Measurements from ENCODE around the gene ASCL5. TPM values are rescaled to one million over a fixed set of nuclear protein-coding genes. Genes with fewer than 3 reads are reported as not detected.
A peak's percentile ranks its signal among the peaks of the same experiment; 100 is the strongest.

ASCL5 gene
- total and polyA plus RNA-seq, 5 experiments from 2014 or later = 0.08 to 0.27 TPM; not detected in 3

GRCh38 chr1:201147396-201148015 lies 20.5 kb upstream of the ASCL5 start:
- H3K9me3 Mint-ChIP-seq = no peaks in the 10 kb centered on the region
- DNase-seq = peak in 1 of 10 donors; percentile 41
- H3K27me3 Mint-ChIP-seq = no peaks in the 10 kb centered on the region
- no peak overlapping the region for H3K27ac Mint-ChIP-seq
- POLR2A ChIA-PET = no interaction called here
- peaks cover 5 to 69% (median 18%) of the 10 kb centered on the region in 3 donors for H3K36me3 Mint-ChIP-seq
- no peak for ATAC-seq
- H3K4me1 Mint-ChIP-seq = peaks cover 2 to 22% (median 15%) of the 10 kb centered on the region in 4 donors
- no peak overlapping the region for H3K4me3 Mint-ChIP-seq

- DNase-seq (peak in 1 of 10 donors; percentile 40), ATAC-seq (no peak)
- peaks cover 0 to 17% (median 12%) of the 10 kb centered on the region in 4 donors for H3K4me1 Mint-ChIP-seq
- no peak overlapping the region for H3K4me3 Mint-ChIP-seq
- peaks cover 5 to 70% (median 18%) of the 10 kb centered on the region in 3 donors for H3K36me3 Mint-ChIP-seq
- H3K9me3 Mint-ChIP-seq = no peaks in the 10 kb centered on the region
- POLR2A ChIA-PET = no interaction called here
- H3K27me3 Mint-ChIP-seq = no peaks in the 10 kb centered on the region
- H3K27ac Mint-ChIP-seq = no peak overlapping the region
Observed at GRCh38 chr1:201146626-201147390, 19.8 kb upstream of the ASCL5 start.

GRCh38 chr1:201145816-201146215 lies 18.8 kb upstream of the ASCL5 start:
- Mint-ChIP-seq H3K4me3 (no peak overlapping the region), H3K27ac (peak overlapping the region in 1 of 10 donors; percentile 41), H3K36me3 (peaks cover 5 to 66% (median 11%) of the 10 kb centered on the region in 3 donors), H3K4me1 (peaks cover 0 to 10% (median 5%) of the 10 kb centered on the region in 4 donors), H3K27me3 (no peaks in the 10 kb centered on the region), H3K9me3 (no peaks in the 10 kb centered on the region)
- ATAC-seq (no peak), DNase-seq (peak in 1 of 10 donors; percentile 50)
- POLR2A ChIA-PET = no interaction called here

DNA sequence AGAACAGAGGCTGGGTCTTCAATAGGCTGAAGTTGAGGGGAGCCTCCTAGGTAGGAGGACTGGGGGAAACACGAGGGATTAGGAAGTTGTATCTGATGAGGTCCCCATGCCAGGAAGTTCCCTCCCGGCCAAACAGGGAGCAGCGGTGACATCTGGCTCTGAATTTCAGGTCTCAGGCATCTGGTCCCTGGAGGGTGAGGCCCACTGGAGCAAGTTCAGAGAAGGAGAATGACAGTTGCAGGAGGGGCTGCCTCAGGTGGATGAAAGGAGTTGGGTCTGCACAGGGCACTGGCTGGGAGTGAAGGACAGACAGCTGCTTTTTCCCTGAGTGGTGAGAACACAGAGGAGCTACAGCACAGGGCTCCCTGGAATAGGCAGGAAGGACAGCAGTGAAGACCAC lies 18.1 kb upstream of the ASCL5 start:
- Mint-ChIP-seq H3K4me1 (peaks cover under 1 to 10% (median 1%) of the 10 kb centered on the region in 4 donors), H3K4me3 (no peak overlapping the region), H3K27ac (no peak overlapping the region), H3K36me3 (peaks cover 5 to 64% (median 11%) of the 10 kb centered on the region in 3 donors), H3K27me3 (no peaks in the 10 kb centered on the region), H3K9me3 (no peaks in the 10 kb centered on the region)
- POLR2A ChIA-PET = no interaction called here
- peak in 1 of 10 donors; percentile 9 for DNase-seq
- no peak for ATAC-seq

GRCh38 chr1:201144701-201145100 lies 17.7 kb upstream of the ASCL5 start:
- no peaks in the 10 kb centered on the region for H3K27me3 Mint-ChIP-seq
- POLR2A ChIA-PET = no interaction called here
- H3K36me3 Mint-ChIP-seq = peaks cover 5 to 67% (median 11%) of the 10 kb centered on the region in 3 donors
- H3K4me3 Mint-ChIP-seq = no peak overlapping the region
- H3K9me3 Mint-ChIP-seq = no peaks in the 10 kb centered on the region
- peaks cover 0 to 10% (median 2%) of the 10 kb centered on the region in 4 donors for H3K4me1 Mint-ChIP-seq
- ATAC-seq (no peak), DNase-seq (peak in 1 of 10 donors; percentile 23)
- peak overlapping the region in 1 of 10 donors; percentile 22 for H3K27ac Mint-ChIP-seq

GRCh38 chr1:201143726-201144635 lies 17.0 kb upstream of the ASCL5 start:
- Mint-ChIP-seq H3K4me3 (no peak overlapping the region), H3K4me1 (peaks cover 0 to 10% (median 2%) of the 10 kb centered on the region in 4 donors), H3K27me3 (no peaks in the 10 kb centered on the region), H3K9me3 (no peaks in the 10 kb centered on the region), H3K36me3 (peaks cover 5 to 66% (median 14%) of the 10 kb centered on the region in 3 donors), H3K27ac (peak overlapping the region in 1 of 10 donors; percentile 81)
- DNase-seq (peak in 1 of 10 donors; percentile 16), ATAC-seq (no peak)
- POLR2A ChIA-PET = no interaction called here

DNA sequence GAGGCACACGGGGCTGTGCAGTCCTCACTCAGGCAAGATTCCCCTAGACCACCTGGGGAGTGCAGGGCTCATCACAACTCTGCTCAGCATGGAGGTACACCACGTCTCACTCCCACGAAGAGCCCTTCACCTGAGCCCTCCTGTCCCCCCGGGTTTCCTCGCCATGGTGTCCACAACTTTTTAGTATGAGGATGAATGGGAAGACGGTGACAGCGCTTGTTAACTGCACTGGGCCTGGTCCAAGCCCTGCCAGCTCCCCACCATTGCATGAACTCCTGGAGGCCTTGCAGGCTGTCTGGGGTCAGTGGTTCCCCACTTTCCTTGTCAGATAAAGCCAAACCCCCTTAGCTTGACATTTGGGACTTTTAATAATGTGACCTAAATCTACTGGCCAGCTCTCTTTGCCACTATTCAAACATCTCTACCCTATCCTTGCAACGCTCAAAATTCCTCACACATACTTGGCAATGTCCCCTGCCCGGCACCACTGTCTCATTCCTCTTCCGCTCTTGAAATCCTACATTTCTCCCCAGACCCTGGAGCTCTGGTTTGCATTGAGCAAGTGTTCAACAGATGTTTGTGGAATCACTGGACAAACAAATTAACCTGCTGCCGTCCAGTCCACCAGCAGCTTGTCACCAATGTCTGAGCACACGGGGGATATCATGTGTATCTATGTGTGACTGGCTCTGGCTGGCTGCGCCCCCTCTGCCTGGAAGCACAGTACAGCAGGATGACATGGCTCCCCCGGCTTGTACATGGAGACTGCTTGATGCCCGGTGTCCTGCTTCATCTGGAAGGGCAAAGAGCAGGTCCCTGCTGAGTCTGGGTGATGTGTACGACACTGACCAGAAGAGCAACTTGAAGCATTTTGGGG lies 16.1 kb upstream of the ASCL5 start:
- DNase-seq = peak in 1 of 10 donors; percentile 42
- Mint-ChIP-seq H3K4me1 (peaks cover 0 to 10% (median 2%) of the 10 kb centered on the region in 4 donors), H3K36me3 (peaks cover 5 to 66% (median 12%) of the 10 kb centered on the region in 3 donors), H3K27me3 (no peaks in the 10 kb centered on the region), H3K27ac (peak overlapping the region in 2 of 10 donors; percentile 83), H3K4me3 (no peak overlapping the region), H3K9me3 (no peaks in the 10 kb centered on the region)
- ATAC-seq = no peak
- POLR2A ChIA-PET = no interaction called here

- H3K4me3 Mint-ChIP-seq = no peak overlapping the region
- peak overlapping the region in 1 of 10 donors; percentile 83 for H3K27ac Mint-ChIP-seq
- DNase-seq (no peak), ATAC-seq (no peak)
- H3K9me3 Mint-ChIP-seq = no peaks in the 10 kb centered on the region
- POLR2A ChIA-PET = no interaction called here
- H3K36me3 Mint-ChIP-seq = peaks cover 5 to 61% (median 12%) of the 10 kb centered on the region in 3 donors
- no peaks in the 10 kb centered on the region for H3K27me3 Mint-ChIP-seq
- H3K4me1 Mint-ChIP-seq = peaks cover 0 to 4% (median 2%) of the 10 kb centered on the region in 4 donors
Observed at GRCh38 chr1:201142011-201142848, 15.2 kb upstream of the ASCL5 start.

DNA sequence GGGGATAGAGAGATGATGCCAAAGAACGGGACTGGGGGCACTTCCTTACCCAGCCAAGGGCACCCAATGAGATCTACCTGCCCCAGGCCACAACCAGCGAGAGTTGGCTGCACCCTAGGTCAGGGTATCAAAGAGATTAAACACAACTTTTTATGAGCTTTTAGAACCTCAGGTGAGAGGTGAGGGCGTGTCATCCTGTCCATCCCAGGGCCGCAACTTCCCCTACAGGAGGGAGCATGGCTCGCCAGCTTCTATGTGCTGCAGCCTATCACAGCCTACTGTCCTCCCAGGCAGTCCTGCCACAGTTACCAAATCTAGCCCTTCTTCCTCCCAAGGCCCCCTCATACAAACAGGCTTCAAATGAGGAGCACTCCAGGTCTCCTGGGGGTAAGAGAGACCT lies 14.4 kb upstream of the ASCL5 start:
- ATAC-seq = no peak
- Mint-ChIP-seq H3K27me3 (no peaks in the 10 kb centered on the region), H3K27ac (peak overlapping the region in 1 of 10 donors; percentile 83), H3K4me3 (no peak overlapping the region), H3K36me3 (peaks cover 5 to 55% (median 12%) of the 10 kb centered on the region in 3 donors), H3K9me3 (no peaks in the 10 kb centered on the region), H3K4me1 (peaks cover 0 to 4% (median 2%) of the 10 kb centered on the region in 4 donors)
- DNase-seq = no peak
- POLR2A ChIA-PET = no interaction called here

GRCh38 chr1:201140941-201141260 lies 13.9 kb upstream of the ASCL5 start:
- H3K9me3 Mint-ChIP-seq = no peaks in the 10 kb centered on the region
- no peak for DNase-seq
- ATAC-seq = no peak
- POLR2A ChIA-PET = no interaction called here
- H3K27ac Mint-ChIP-seq = peak overlapping the region in 2 of 10 donors; percentile 37 to 81
- H3K27me3 Mint-ChIP-seq = no peaks in the 10 kb centered on the region
- H3K4me1 Mint-ChIP-seq = peaks cover 0 to 4% (median 2%) of the 10 kb centered on the region in 4 donors
- H3K4me3 Mint-ChIP-seq = no peak overlapping the region
- H3K36me3 Mint-ChIP-seq = peaks cover 5 to 50% (median 10%) of the 10 kb centered on the region in 3 donors

GRCh38 chr1:201140235-201140940 lies 13.4 kb upstream of the ASCL5 start:
- Mint-ChIP-seq H3K4me3 (no peak overlapping the region), H3K4me1 (peaks cover 0 to 4% (median 2%) of the 10 kb centered on the region in 4 donors), H3K36me3 (peaks cover 5 to 48% (median 13%) of the 10 kb centered on the region in 3 donors), H3K27ac (peak overlapping the region in 2 of 10 donors; percentile 15 to 81), H3K9me3 (no peaks in the 10 kb centered on the region), H3K27me3 (no peaks in the 10 kb centered on the region)
- POLR2A ChIA-PET = no interaction called here
- ATAC-seq = no peak
- DNase-seq = peak in 1 of 10 donors; percentile 14
